Stimulated activated CD4-positive, alpha-beta T cell treated with anti-CD3 and anti-CD28 coated beads, Interleukin-2, amount 100 ng/mL, for 4 hours (primary cell): ENCODE measurements around the gene JMJD8.

Experiments
- DNase-seq: peaks from one replicate; pipeline ENCODE4 v3.0.0-alpha.2; 2020; ENCODE audit warnings: low read depth

Gene JMJD8

DNA sequence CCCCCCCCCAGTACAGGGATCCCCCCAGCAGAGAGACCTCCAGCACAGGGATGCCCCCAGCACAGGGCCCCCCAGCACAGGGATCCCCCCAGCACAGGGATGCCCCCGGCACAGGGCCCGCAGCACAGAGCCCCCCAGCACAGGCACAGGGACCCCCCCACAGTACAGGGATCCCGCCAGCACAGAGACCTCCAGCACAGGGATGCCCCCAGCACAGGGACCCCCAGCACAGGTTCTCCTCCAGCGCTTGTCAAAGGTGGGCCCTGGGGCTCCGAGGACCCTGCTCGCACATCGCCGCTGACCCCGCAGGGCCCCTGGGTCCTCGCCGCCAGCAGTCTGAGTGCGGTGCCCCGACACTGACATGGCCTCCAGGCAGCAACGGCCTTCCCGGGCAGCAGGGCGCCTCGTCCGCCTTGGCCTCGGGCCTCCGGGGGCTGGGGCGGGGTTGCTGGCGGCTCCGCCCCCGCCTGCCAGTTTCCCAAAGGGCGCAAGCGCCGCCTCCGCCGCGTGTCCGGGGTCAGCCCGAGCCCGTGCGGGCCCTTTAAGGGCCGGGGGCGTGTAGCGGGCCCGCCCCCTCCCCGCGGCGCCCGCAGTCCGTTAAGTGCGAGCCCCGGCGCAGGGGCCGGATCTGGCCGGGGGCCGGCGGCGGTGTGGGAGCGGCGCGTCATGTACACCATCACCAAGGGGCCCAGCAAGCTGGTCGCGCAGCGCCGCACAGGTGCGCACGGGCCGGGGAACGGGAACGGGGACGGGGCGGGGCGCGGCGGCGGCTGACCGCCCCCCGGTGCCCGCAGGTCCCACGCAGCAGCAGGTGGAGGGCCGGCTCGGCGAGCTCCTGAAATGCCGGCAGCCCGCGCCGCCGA lies 42.6 kb downstream of the JMJD8 start, which contains the start of gene MCRIP2:
Gene MCRIP2 (plus strand): TSS at position 503 of the 863 bp plus-strand sequence. CDS start 164 bp downstream, at position 667.
- DNase-seq: peak; percentile 48

DNA sequence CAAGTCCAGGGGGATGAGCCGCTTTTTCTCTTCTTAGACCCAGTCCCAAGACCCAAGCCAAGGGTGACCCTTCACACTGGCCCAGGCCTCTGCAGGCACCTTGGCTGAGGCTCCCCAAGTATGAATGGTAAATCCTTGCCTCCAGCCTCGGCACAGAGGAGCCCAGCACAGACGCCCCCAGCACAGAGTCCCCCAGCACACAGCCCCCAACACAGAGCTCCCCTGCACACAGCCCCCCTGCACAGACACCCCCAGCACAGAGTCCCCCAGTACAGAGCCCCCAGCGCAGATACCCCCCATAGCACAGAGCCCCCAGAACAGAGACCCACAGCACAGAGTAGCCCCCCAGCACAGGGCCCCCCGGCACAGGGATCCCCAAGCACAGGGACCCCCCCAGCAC lies 43.5 kb downstream of the JMJD8 start:
- DNase-seq: no peak

DNA sequence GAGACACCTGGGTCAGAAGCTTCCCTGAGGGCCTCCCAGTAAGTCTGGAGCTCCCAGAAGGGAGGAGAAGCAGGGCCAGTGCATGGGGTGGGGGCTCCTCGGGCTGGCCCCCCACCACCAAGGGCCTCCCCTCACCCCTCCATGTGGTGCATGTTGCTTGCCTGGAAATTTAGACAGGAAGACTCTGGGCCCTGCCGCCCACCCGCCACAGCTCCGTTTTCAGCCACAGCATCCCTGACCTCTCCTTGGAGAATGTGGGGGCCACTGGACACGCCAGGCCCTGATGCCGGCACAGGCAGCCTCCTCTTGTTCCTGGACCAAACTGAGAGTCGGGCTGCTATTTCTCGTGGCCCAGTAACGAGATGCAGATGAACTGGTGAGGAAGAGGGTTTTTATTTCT lies 45.3 kb downstream of the JMJD8 start:
- DNase-seq: no peak

DNA sequence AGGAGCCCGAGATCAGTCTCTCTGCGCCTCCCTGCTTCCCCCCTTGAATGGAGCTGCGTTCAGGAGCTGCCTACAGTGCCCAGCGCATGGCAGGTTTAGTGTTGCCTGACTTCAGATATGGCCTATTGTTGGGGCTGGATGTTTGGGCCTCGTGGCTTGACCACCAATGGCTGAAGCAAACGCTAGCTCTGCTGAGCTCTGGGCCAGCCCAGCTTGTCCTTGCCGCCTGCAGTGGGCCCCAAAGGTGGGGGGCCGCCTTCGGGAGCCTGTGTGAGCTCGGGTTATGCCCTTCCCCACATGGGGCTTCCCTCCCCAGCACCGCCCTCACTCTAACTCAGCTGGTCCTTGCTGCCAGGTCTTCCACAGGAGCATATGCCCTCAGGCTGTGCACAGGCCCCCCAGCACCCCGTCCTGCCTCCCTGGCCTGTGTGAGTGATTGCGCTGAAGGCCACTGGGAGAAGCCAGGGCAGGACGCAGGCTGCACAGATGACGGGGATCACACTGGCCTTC lies 46.0 kb downstream of the JMJD8 start:
- DNase-seq: no peak

DNA sequence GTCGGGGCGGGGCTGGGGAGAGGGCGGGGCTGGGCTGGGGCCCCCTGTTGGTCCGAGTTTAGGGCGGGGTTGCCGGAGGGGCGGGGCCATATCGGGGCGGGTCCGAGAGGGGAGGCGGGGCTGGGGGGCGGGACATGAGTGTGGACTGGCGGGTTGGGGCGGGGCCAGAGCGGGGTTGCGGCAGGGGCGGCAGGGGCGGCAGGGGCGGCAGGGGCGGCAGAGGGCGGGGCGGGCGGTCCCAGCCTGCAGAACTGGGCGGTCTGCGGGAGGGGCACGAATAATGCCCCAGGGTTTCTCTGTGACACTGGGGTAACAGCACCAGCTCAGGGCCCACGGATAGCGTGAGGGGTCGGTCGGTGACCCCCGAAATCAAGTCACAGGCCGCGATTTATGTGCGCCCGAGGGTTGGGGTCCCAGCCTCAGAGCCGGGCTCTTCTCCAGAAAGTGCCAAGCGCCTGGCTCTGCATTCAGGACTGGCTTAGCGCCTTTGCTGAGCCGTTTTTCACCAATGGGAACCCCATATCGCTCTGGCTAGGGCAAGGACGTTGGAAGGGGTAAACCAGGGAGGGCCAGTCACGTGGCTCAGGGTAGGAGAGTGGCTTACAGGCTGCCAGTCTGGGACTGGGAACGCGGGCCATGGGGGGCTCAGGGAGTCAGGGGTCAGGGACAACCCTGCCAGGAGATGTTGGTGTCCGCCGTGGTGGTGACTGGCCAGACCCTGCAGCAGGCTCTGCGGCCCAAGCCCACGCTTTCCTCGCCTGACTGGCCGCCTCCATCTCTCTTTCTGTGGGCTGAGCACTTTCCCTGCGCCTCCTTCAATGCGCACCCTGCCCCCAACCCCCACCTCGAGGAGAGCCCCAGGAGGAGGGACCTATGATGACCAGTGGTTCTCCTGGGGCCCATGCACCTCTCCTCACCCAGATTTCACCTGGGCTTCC lies 46.8 kb downstream of the JMJD8 start:
- peak; percentile 83 for DNase-seq

DNA sequence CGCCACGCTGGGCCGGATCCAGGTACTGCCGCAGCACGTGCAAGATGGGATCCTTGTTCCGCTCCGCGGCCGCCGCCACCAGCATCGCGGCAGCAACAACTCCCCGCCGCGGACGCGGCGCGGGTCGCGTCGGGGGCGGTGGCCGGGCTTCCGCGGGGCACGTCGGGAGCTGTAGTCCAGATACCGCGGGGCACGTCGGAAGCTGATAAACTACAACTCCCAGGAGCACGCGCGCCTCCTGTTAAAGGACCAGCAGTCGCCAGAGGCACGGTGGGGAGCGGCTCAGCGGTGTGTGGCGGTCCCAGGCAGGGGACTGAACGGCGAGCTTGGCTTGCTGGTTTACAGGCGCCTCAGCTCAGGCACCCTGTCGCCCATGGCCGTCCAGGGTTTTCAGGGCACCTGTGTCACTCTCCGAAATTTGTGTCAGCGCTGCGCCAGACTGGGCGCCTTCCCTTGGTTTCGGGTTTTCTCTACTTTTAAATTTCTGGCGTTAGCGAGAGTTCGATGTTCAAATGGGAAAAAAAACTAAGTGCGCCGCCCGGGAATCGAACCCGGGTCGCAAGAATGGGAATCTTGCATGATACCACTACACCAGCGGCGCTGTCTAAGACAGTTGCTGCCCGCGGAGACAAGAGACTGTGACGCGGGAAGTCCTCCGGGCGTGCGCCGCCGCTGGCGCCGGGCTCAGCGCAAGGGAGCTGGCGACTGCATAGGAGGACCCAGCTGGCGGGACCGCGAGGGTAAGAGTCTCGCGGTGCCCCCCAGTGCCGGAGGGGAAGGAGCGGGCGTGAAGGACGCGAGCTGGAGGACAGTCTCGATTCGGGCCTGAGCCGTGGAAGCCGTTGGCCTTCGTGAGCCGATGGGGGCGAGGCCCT lies 47.7 kb downstream of the JMJD8 start, which contains the start of gene METTL26:
Gene METTL26 (minus strand): TSS at position 100 of the 875 bp plus-strand sequence. CDS start 15 bp downstream, at position 85.
- DNase-seq: peak; percentile 90

DNA sequence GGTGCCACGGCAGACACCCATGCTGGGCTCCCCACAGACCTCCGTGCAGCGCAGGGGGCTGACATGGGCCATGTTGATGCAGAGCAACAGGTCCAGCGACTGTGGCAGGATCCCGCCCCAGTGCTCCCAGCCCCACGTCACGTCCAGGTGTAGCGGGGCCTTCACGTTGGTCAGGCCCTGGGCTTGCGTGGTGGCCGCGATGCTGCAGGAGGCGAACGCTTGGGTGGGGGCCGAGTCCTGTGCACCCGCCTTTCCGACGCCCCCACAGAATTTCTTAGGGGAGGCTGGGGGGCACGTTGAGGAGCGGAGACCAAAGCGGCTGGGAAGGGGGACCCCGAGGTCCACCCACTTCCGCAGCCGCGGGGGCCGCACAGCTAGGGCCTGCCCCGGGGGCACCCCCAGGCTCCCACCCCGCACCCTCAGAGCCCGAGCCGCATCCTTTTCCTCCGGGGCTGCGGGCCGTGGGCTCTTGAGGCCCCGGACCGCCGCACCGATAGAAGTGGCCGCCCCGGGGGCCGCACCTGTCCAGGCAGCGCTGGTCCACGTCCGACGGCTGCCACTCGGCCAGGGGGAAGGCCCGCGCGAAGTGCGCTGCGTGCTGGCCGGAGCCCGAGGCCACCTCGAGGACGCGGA lies 48.4 kb downstream of the JMJD8 start:
- no peak for DNase-seq

DNA sequence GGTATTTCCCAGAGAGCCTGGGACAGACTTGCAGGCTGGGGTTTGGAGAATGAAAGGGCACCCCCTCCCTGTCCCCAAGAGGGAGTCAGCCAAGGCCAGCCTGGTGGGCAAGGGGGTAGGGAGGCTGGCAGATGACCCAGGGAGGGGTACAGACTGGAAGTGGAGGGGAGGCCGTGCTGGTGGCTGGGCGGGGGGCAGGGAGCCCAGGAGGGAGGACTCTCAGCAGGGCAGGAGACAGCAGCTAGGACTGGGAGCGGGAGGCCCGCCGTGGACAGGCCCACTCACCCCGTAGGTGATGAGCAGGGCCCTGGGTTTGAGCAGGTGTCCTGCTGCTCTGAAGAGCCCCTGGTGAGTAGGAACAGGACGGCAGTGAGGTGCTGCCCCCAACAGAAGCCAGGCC lies 49.1 kb downstream of the JMJD8 start:
- DNase-seq: no peak

DNA sequence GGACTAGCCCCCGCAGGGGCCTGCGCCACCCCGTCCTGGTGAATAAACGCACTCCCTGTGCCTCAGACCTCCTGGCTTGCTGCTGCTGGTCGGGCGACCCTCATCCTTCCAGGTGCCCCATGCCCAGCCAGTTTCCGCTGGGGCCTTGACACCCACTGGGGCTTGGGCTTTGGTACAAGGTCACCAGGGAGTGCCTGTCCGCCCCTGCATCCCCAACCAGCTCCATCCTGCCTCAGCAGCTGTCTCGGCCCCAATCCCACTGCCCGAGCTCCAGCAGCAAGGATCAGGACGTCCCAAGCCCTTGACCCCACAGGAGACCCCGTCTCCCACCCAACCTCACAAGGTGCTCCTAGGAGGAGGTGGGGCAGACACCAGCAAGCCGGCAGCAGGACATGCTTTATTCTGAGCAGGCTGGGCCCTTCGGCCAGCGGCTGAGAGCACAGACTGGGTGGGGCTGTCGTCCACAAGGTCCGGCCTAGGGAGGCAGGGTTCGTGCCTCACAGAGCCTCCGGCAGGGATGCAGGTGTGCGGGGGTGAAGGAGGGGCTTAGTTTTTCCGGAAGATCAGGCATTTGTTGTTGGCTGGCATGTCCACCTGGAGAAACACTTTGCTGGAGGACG lies 50.0 kb downstream of the JMJD8 start:
- DNase-seq: no peak

DNA sequence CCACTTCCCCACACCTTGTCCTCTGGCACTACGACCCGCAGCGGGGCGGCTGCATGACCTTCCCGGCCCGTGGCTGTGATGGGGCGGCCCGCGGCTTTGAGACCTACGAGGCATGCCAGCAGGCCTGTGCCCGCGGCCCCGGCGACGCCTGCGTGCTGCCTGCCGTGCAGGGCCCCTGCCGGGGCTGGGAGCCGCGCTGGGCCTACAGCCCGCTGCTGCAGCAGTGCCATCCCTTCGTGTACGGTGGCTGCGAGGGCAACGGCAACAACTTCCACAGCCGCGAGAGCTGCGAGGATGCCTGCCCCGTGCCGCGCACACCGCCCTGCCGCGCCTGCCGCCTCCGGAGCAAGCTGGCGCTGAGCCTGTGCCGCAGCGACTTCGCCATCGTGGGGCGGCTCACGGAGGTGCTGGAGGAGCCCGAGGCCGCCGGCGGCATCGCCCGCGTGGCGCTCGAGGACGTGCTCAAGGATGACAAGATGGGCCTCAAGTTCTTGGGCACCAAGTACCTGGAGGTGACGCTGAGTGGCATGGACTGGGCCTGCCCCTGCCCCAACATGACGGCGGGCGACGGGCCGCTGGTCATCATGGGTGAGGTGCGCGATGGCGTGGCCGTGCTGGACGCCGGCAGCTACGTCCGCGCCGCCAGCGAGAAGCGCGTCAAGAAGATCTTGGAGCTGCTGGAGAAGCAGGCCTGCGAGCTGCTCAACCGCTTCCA lies 50.6 kb downstream of the JMJD8 start:
- no peak for DNase-seq

DNA sequence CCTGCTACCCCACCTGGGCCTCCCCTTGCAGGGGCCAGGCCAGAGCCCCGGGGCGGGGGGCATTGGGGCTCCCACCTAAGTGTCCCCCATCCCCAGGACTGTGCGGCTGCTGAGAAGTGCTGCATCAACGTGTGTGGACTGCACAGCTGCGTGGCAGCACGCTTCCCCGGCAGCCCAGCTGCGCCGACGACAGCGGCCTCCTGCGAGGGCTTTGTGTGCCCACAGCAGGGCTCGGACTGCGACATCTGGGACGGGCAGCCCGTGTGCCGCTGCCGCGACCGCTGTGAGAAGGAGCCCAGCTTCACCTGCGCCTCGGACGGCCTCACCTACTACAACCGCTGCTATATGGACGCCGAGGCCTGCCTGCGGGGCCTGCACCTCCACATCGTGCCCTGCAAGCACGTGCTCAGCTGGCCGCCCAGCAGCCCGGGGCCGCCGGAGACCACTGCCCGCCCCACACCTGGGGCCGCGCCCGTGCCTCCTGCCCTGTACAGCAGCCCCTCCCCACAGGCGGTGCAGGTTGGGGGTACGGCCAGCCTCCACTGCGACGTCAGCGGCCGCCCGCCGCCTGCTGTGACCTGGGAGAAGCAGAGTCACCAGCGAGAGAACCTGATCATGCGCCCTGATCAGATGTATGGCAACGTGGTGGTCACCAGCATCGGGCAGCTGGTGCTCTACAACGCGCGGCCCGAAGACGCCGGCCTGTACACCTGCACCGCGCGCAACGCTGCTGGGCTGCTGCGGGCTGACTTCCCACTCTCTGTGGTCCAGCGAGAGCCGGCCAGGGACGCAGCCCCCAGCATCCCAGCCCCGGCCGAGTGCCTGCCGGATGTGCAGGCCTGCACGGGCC lies 51.4 kb downstream of the JMJD8 start:
- no peak for DNase-seq

DNA sequence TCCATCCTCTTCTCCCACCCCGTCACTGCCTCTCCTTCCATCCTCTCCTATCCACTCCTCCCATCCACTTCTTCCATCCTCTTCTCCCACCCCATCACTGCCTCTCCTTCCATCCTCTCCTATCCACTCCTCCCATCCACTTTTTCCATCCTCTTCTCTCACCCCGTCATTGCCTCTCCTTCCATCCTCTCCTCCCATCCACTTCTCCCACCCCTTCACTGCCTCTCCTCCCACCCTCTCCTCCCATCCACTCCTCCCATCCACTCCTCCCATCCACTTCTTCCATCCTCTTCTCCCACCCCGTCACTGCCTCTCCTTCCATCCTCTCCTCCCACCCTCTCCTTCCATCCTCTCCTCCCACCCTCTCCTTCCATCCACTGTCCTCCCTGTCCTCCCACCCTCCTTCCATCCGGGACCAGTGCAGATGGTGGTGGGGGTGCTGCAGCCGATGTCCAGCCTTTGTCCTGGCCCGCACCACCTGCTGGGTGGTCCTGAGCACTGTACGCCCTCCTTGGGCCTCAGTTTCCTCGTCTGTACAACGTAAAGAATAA lies 52.3 kb downstream of the JMJD8 start:
- no peak for DNase-seq
